T47D (cell line): ENCODE measurements around the gene PLA1A.
A peak's percentile ranks its signal among the peaks of the same experiment; 100 is the strongest.

Experiments used
- DNase-seq, 2 experiments: peaks; one replicate each; pipeline versions ENCODE4 v3.0.0 to v3.0.0-alpha.2; 2011 to 2012; ENCODE audit warnings: low read depth in 1 of 2, low spot score in 1 of 2
- JUND ChIP-seq: IDR thresholded peaks from 2 replicates; pipeline ENCODE4 v1.6.1; 2012; ENCODE audit warnings: low read depth
- in situ Hi-C: cut with HindIII; loops from 2 replicates; pipeline ENCODE4 v1.10.0; 2016; ENCODE audit warnings: low sequenced_read_pairs, low pct_unique_long_range_greater_than_20kb

The PLA1A gene

GRCh38 chr3:119625451-119626153, 27.9 kb downstream of the PLA1A start:
- TF ChIP-seq JUND: no peak
- in situ Hi-C loops: no loop called here
- peak in 1 of 2 experiments; percentile 43 for DNase-seq

GRCh38 chr3:119626196-119626595, 28.5 kb downstream of the PLA1A start:
- peak in 1 of 2 experiments; percentile 18 for DNase-seq
- TF ChIP-seq JUND: no peak
- in situ Hi-C loops: no loop called here

- TF ChIP-seq JUND: no peak
- no peak for DNase-seq
- in situ Hi-C loops: no loop called here
These were observed 29.8 kb downstream of the PLA1A start for GRCh38 chr3:119627461-119627860.

GRCh38 chr3:119628390-119628789, 30.7 kb downstream of the PLA1A start:
- no peak for DNase-seq
- in situ Hi-C loops: no loop called here
- no peak for TF ChIP-seq JUND

- DNase-seq: no peak
- in situ Hi-C loops: no loop called here
- no peak for TF ChIP-seq JUND
These were observed 31.2 kb downstream of the PLA1A start for GRCh38 chr3:119628816-119629445.

GRCh38 chr3:119630128-119630879, 32.6 kb downstream of the PLA1A start:
- no peak for TF ChIP-seq JUND

GRCh38 chr3:119630880-119631329, 33.2 kb downstream of the PLA1A start:
- no peak for TF ChIP-seq JUND
- in situ Hi-C loops: no loop called here

More at GRCh38 chr3:119630128-119630879, 32.6 kb downstream of the PLA1A start:
- no peak for DNase-seq
- in situ Hi-C loops: no loop called here

GRCh38 chr3:119631516-119631915, 33.8 kb downstream of the PLA1A start:
- in situ Hi-C loops: no loop called here
- no peak for DNase-seq
- no peak for TF ChIP-seq JUND

More at GRCh38 chr3:119630880-119631329, 33.2 kb downstream of the PLA1A start:
- no peak for DNase-seq

GRCh38 chr3:119632216-119632615, 34.5 kb downstream of the PLA1A start:
- no peak for TF ChIP-seq JUND
- in situ Hi-C loops: no loop called here
- no peak for DNase-seq

GRCh38 chr3:119632829-119633228, 35.1 kb downstream of the PLA1A start:
- no peak for DNase-seq
- in situ Hi-C loops: no loop called here
- no peak for TF ChIP-seq JUND

GRCh38 chr3:119635719-119636118, 38.0 kb downstream of the PLA1A start:
- TF ChIP-seq JUND: no peak
- in situ Hi-C loops: no loop called here
- peak in 1 of 2 experiments; percentile 26 for DNase-seq

GRCh38 chr3:119636249-119636648, 38.6 kb downstream of the PLA1A start:
- TF ChIP-seq JUND: no peak
- in situ Hi-C loops: no loop called here
- DNase-seq: no peak
